ENCODE results near the gene SMIM23. TPM values are rescaled to one million over a fixed set of nuclear protein-coding genes. Genes with fewer than 3 reads are reported as not detected.

SMIM23 gene
- total RNA-seq (2012; rRNA removed), result not detected in 2 replicates
- not detected in 2 replicates for polyA plus RNA-seq (2012; rRNA removed)
- not detected in 2 replicates for polyA plus RNA-seq (2012; cell fraction: cytosol; rRNA removed)
- not detected in 2 replicates for polyA plus RNA-seq (2012; cell fraction: nucleus; rRNA removed; ENCODE audit: low replicate concordance)
- Bru-seq, nascent RNA, result not detected
- not detected for BruChase-seq, experiment 1, labeled RNA remaining after a 6-hour chase
- not detected for BruChase-seq, experiment 2, labeled RNA remaining after a 2-hour chase
- long read RNA-seq, result 0 reads

- H3K4me3 ChIP-seq (ENCODE audit: insufficient read depth, low read depth, low read length), result no peak within 1 kb of the TSS
- H3K4me2 ChIP-seq (ENCODE audit: low read depth, low read length), result no peak within 1 kb of the TSS
- no peak within 1 kb of the TSS for H3K14ac ChIP-seq (replicated peaks; ENCODE audit: low read depth, low read length)
- H3K9me1 ChIP-seq (ENCODE audit: insufficient read depth, low read length), result no peaks in the 10 kb centered on the region
- H2BK15ac ChIP-seq (ENCODE audit: low read depth, low read length), result no peak within 1 kb of the TSS
- H2AFZ ChIP-seq (replicated peaks; ENCODE audit: low read length, poor library complexity), result no peak within 1 kb of the TSS
- H3K36me3 ChIP-seq (ENCODE audit: control insufficient read depth, insufficient read depth, low read length), result no peaks in the 10 kb centered on the region
- H4K8ac ChIP-seq (ENCODE audit: low read depth in 2 of 2, low read length in 2 of 2), result no peak within 1 kb of the TSS
- no peak within 1 kb of the TSS for H4K91ac ChIP-seq (ENCODE audit: insufficient read depth, low read depth, low read length)
- H3K23ac ChIP-seq (ENCODE audit: low read depth, low read length), result no peak within 1 kb of the TSS
- H4K20me1 ChIP-seq (ENCODE audit: insufficient read depth, low read length), result no peaks in the 10 kb centered on the region
- ChIA-PET POLR2A (ENCODE audit: unreplicated experiment) (no interaction called here), CTCF (no interaction called here)
- DNase-seq, result no peak
- no peak within 1 kb of the TSS for H2AK9ac ChIP-seq (replicated peaks; ENCODE audit: low read depth, low read length, poor library complexity)
- H2BK20ac ChIP-seq (ENCODE audit: low read depth, low read length), result no peak within 1 kb of the TSS
- no peak within 1 kb of the TSS for H3K9ac ChIP-seq (ENCODE audit: low read depth, low read length)
- in situ Hi-C loops (cut with MboI; ENCODE audit: low sequenced_read_pairs), result no loop called here
- no peaks in the 10 kb centered on the region for H3K9me3 ChIP-seq (ENCODE audit: control insufficient read depth, insufficient read depth, low read length)
- no peak within 1 kb of the TSS for H3K56ac ChIP-seq (ENCODE audit: extremely low read depth, insufficient read depth, low read length)
- no peak within 1 kb of the TSS for H3K18ac ChIP-seq (ENCODE audit: low read depth, low read length)
- no peaks in the 10 kb centered on the region for H3K4me1 ChIP-seq (ENCODE audit: control insufficient read depth, insufficient read depth, low read length)
- H3K27me3 ChIP-seq (ENCODE audit: control insufficient read depth, insufficient read depth, low read length), result peaks cover 16% of the 10 kb centered on the region
- intact Hi-C loops (cut with micrococcal nuclease), result no loop called here
- no TSS peak for BruUV-seq (replicated peaks)
- no peak within 1 kb of the TSS for H3K27ac ChIP-seq (ENCODE audit: insufficient read depth, low read length)
- no peak within 1 kb of the TSS for H3K4ac ChIP-seq (ENCODE audit: low read depth, low read length)
- H2BK5ac ChIP-seq (ENCODE audit: low read depth, low read length, poor library complexity, severe bottlenecking), result no peak within 1 kb of the TSS
- TF ChIP-seq NFE2L2 (IDR thresholded peaks at IDR 0.05; ENCODE audit: low read depth, low read length) (no peak), CEBPB (IDR thresholded peaks at IDR 0.05; ENCODE audit: low read depth, low read length) (no peak), RCOR1 (IDR thresholded peaks at IDR 0.05; ENCODE audit: insufficient replicate concordance, low read length) (no peak), BHLHE40 (IDR thresholded peaks at IDR 0.05; ENCODE audit: low read depth, low read length) (no peak), MAFK (IDR thresholded peaks at IDR 0.05; ENCODE audit: low read depth, low read length) (no peak), RAD21 (IDR thresholded peaks at IDR 0.05; ENCODE audit: low read length) (no peak), ELK1 (IDR thresholded peaks at IDR 0.05; ENCODE audit: borderline replicate concordance, low read depth, low read length) (no peak), RFX5 (IDR thresholded peaks at IDR 0.05; ENCODE audit: low read depth, low read length) (no peak), CHD1 (IDR thresholded peaks at IDR 0.05; ENCODE audit: low read depth, low read length) (no peak), CTCF (conservative IDR thresholded peaks at IDR 0.05; ENCODE audit: low read depth, low read length) (no peak), MXI1 (IDR thresholded peaks at IDR 0.05; ENCODE audit: borderline replicate concordance, low read depth, low read length) (no peak), FOS (IDR thresholded peaks at IDR 0.05; ENCODE audit: low read depth, low read length) (no peak), MAZ (IDR thresholded peaks at IDR 0.05; ENCODE audit: borderline replicate concordance, low read depth, low read length) (no peak), SMC3 (IDR thresholded peaks at IDR 0.05; ENCODE audit: low read depth, low read length) (no peak)
- H4K5ac ChIP-seq (ENCODE audit: low read depth, low read length), result no peak within 1 kb of the TSS
- dilution Hi-C loops (cut with HindIII; ENCODE audit: low sequenced_read_pairs, unreplicated experiment), result no loop called here
- ATAC-seq (ENCODE audit: low read depth), result no peak
- H2BK120ac ChIP-seq (ENCODE audit: low read depth, low read length), result no peak within 1 kb of the TSS
- no peaks in the 10 kb centered on the region for H3K79me1 ChIP-seq (ENCODE audit: low read depth in 1 of 2, low read length in 2 of 2)
- H2AK5ac ChIP-seq (ENCODE audit: low read depth, low read length), result no peak within 1 kb of the TSS
Observed at GRCh38 chr5:171785517-171785916, at the start of gene SMIM23. SMIM23 (plus strand) TSS chr5:171785817; CDS start chr5:171785872, 55 bp downstream.
